HepG2 (cell line): ENCODE measurements around the gene IRS1. TPM values are rescaled to one million over a fixed set of nuclear protein-coding genes. Genes with fewer than 3 reads are reported as not detected.

Experiments
- ATAC-seq: fragments of 200-7000 bp; cut with Tn5 transposase; 3 replicates; pipeline ENCODE4 v1.9.1; 2020; ENCODE audit warnings: mild to moderate bottlenecking, moderate library complexity
- BruUV-seq: library from RNA; stranded (reverse); fragments of 400-500 nt; replicated peaks from 2 replicates; lab custom pipeline; 2021; lab: Mats Ljungman, UMichigan
- CTCF ChIA-PET: fragments of 300-600 bp; formaldehyde crosslinking; extraction: SDS; loops from one replicate; lab custom pipeline; 2021; ENCODE audit warnings: low total read pairs, inconsistent platforms, low intra/inter-chr PET ratio; lab: Yijun Ruan, JAX
- POLR2A ChIA-PET: fragments of 350-600 bp; sonication (Branson Sonifier 250); formaldehyde crosslinking; loops from one replicate; lab custom pipeline; 2020; ENCODE audit warnings: antibody characterized with exemption, inconsistent platforms; lab: Yijun Ruan, JAX
- DNase-seq: peaks from one replicate; pipeline ENCODE4 v3.0.0-alpha.2; 2015; ENCODE audit warnings: low spot score
- FAIRE-seq: peaks from 3 replicates; lab custom pipeline; 2011; peaks lifted over from hg19 to GRCh38; lab: Jason Lieb, UNC
- H2AFZ ChIP-seq: one replicate; pipeline ENCODE4 v1.6.1; 2011; ENCODE audit warnings: low read length, inconsistent platforms
- H3K27ac ChIP-seq: fragments of 300-600 bp; 3 replicates; pipeline ENCODE4 v1.8.0; 2011; ENCODE audit warnings: mixed run types, mild to moderate bottlenecking, mixed read lengths, low read length, inconsistent platforms; ENCODE audit not compliant: insufficient read depth; ENCODE audit errors: extremely low read length
- H3K27me3 ChIP-seq, 2 experiments: fragments of 200-600 bp in 1 of 2; 2 replicates in 1 of 2; 3 replicates in 1 of 2; pipeline versions ENCODE4 v1.6.0 to v1.8.0; 2011; ENCODE audit warnings: low read length in 2 of 2, mild to moderate bottlenecking in 2 of 2, moderate library complexity in 2 of 2, inconsistent platforms in 1 of 2; ENCODE audit not compliant: insufficient read depth in 2 of 2, control insufficient read depth in 1 of 2
- H3K36me3 ChIP-seq, 2 experiments: fragments of 200-600 bp in 1 of 2; replicated peaks in 1 of 2; 2 replicates in 1 of 2; 3 replicates in 1 of 2; pipeline versions ENCODE4 v1.5.1 to v1.8.0; 2011; ENCODE audit warnings: low read length in 2 of 2, inconsistent platforms in 1 of 2; ENCODE audit not compliant: insufficient read depth in 2 of 2, control insufficient read depth in 1 of 2
- H3K4me1 ChIP-seq: 2 replicates; pipeline ENCODE4 v1.5.1; 2012; ENCODE audit warnings: low read length, inconsistent platforms; ENCODE audit not compliant: insufficient read depth
- H3K4me2 ChIP-seq: 2 replicates; pipeline ENCODE4 v1.6.0; 2011; ENCODE audit warnings: low read depth, low read length, inconsistent platforms
- H3K4me3 ChIP-seq, 3 experiments: fragments of 200-600 bp in 1 of 3; sonication (generic), shearing (Covaris generic) in 1 of 3; replicated peaks in 1 of 3; 2 replicates each; pipeline ENCODE4 v1.5.1; 2011 to 2016; ENCODE audit warnings: low read length in 3 of 3, inconsistent platforms in 2 of 3, low read depth in 2 of 3, mild to moderate bottlenecking in 2 of 3, control low read depth in 1 of 3, mixed read lengths in 1 of 3; ENCODE audit not compliant: insufficient read depth in 1 of 3
- H3K79me2 ChIP-seq: one replicate; pipeline ENCODE4 v1.6.1; 2011; ENCODE audit warnings: low read length, inconsistent platforms; ENCODE audit not compliant: insufficient read depth
- H3K9ac ChIP-seq: 2 replicates; pipeline ENCODE4 v1.6.0; 2011; ENCODE audit warnings: mild to moderate bottlenecking, low read depth, low read length, inconsistent platforms; ENCODE audit not compliant: insufficient read depth
- H3K9me3 ChIP-seq: 2 replicates; pipeline ENCODE4 v1.5.1; 2012; ENCODE audit warnings: mild to moderate bottlenecking, low read length
- H4K20me1 ChIP-seq: 2 replicates; pipeline ENCODE4 v1.6.0; 2011; ENCODE audit warnings: inconsistent platforms, mild to moderate bottlenecking, low read length, moderate library complexity; ENCODE audit not compliant: insufficient read depth
- ETV6 ChIP-seq: sonication (generic); formaldehyde crosslinking; conservative IDR thresholded peaks from 2 replicates; pipeline ENCODE4 v1.4.0; 2020; ENCODE audit warnings: missing genetic modification reagents
- POLR2A ChIP-seq, 2 experiments: IDR thresholded peaks; 2 replicates each; pipeline ENCODE4 v1.6.1; 2011; ENCODE audit warnings: low read depth in 2 of 2, low read length in 2 of 2, mild to moderate bottlenecking in 1 of 2, moderate library complexity in 1 of 2; ENCODE audit not compliant: insufficient read depth in 1 of 2
- SMC3 ChIP-seq: IDR thresholded peaks from 2 replicates; pipeline ENCODE4 v1.6.1; 2011; ENCODE audit warnings: low read length, improper control_type of control experiment
- SOX13 ChIP-seq, 3 experiments: fragments of 450-650 bp in 1 of 3; sonication (generic) in 1 of 3; formaldehyde crosslinking in 1 of 3; IDR thresholded peaks in 2 of 3; conservative IDR thresholded peaks in 1 of 3; 2 replicates each; pipeline versions ENCODE4 v1.5.0 to v1.6.1; 2016 to 2020; ENCODE audit warnings: antibody characterized with exemption in 1 of 3, mild to moderate bottlenecking in 1 of 3, missing compliant biosample characterization in 1 of 3, missing genetic modification reagents in 1 of 3, moderate library complexity in 1 of 3
- ZNF367 ChIP-seq: sonication (generic); formaldehyde crosslinking; IDR thresholded peaks from 2 replicates; pipeline ENCODE4 v1.4.0; 2020; ENCODE audit warnings: missing genetic modification reagents, borderline replicate concordance
- ZNF605 ChIP-seq: sonication (generic); formaldehyde crosslinking; IDR thresholded peaks from 2 replicates; pipeline ENCODE4 v1.8.0; 2022; ENCODE audit warnings: mild to moderate bottlenecking, missing genetic modification reagents
- ZNF772 ChIP-seq: sonication (generic); formaldehyde crosslinking; IDR thresholded peaks from 2 replicates; pipeline ENCODE4 v1.5.0; 2020; ENCODE audit warnings: mild to moderate bottlenecking, missing genetic modification reagents
- WGBS: methylation state at CpG from one replicate; pipeline ENCODE4 v1.1.6; 2017; ENCODE audit warnings: low lambda C conversion rate; 5-methylcytosine and 5-hydroxymethylcytosine counted together
- in situ Hi-C: cut with HindIII; loops from 2 replicates; pipeline ENCODE4 v1.10.0; 2017; ENCODE audit warnings: low pct_unique_long_range_greater_than_20kb; ENCODE audit not compliant: extremely low pct_ligation_motif_present
- intact Hi-C: fragments of 100-400 bp; cut with micrococcal nuclease; formaldehyde crosslinking; loops from one replicate; pipeline ENCODE4 v1.10.0; 2022; ENCODE audit not compliant: unreplicated experiment
- polyA plus RNA-seq, 8 experiments: library from polyadenylated mRNA; depleted of rRNA in 3 of 8; stranded (reverse) in 7 of 8; unstranded in 1 of 8; fragments of >200 nt; fragmentation: Illumina TruSeq in 4 of 8; extraction: Trizol in 4 of 8; gene quantifications; 2 replicates each; pipeline versions ENCODE4 v1.2.1 to v1.2.3, GENCODE V29; 2011 to 2016; ENCODE audit warnings: low read depth in 4 of 8, missing spikeins in 1 of 8, mixed read lengths in 1 of 8; ENCODE audit not compliant: insufficient read depth in 1 of 8
- total RNA-seq, 5 experiments: library from RNA; depleted of rRNA; stranded (reverse); fragments of >200 nt; fragmentation: Illumina TruSeq; extraction: Trizol; gene quantifications; 2 replicates each; pipeline ENCODE4 v1.2.3, GENCODE V29; 2016; ENCODE audit warnings: low read depth in 1 of 5
- TF ChIP-seq, protein P1 (sequence below), 2 experiments: fragments of 450-650 bp in 1 of 2; sonication (generic) in 1 of 2; formaldehyde crosslinking; IDR thresholded peaks; 2 replicates each; pipeline versions ENCODE4 v1.5.0 to v1.8.0; 2020 to 2022; ENCODE audit warnings: mild to moderate bottlenecking in 1 of 2, missing genetic modification reagents in 1 of 2
- TF ChIP-seq, protein P2 (sequence below): sonication (generic); formaldehyde crosslinking; IDR thresholded peaks from 2 replicates; pipeline ENCODE4 v1.4.0; 2020; ENCODE audit warnings: mild to moderate bottlenecking, missing genetic modification reagents
- TF ChIP-seq, protein P3 (sequence below): sonication (generic); formaldehyde crosslinking; IDR thresholded peaks from 2 replicates; pipeline ENCODE4 v1.5.1; 2020; ENCODE audit warnings: missing genetic modification reagents, mild to moderate bottlenecking, borderline replicate concordance
- TF ChIP-seq, protein P4 (sequence below): sonication (generic); formaldehyde crosslinking; IDR thresholded peaks from 2 replicates; pipeline ENCODE4 v1.5.0; 2020; ENCODE audit warnings: missing genetic modification reagents

IRS1 gene
- total and polyA plus RNA-seq, 2 of the 13 experiments (the other 11 are each of a cell fraction or from before 2014, with no cell fraction given) = 8.7 to 9.0 TPM

DNA sequence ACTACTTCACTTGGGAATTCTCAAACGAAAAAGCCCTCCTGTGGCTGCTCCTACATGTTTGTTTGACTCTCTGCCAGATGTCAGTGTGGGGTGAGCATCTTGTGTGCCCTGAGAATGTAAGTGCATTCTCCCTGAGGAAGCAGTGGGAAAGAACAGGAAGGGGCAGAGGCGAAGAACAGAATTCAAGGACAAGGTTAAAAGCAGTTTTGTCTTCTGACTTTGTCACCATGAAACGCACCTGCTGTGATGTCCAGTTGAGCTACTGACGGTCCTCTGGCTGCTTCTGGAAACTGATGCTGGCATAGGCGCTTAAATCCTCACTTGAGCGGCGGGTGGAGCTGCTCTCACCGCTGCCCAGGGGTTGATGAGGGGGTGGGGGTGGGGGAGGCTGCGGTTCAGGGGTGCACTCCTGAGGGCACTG, 4.9 kb downstream of the IRS1 start:
- Histone ChIP-seq H3K4me3 (peak overlapping the region; percentile 46 to 56 (median 50)), H3K9me3 (no peaks in the 10 kb centered on the region), H2AFZ (no peak overlapping the region), H4K20me1 (no peaks in the 10 kb centered on the region), H3K27me3 (no peaks in the 10 kb centered on the region), H3K36me3 (peaks cover 0 to 6% of the 10 kb centered on the region in 2 experiments; a peak in 2 of 5 replicates), H3K79me2 (peaks cover 74% of the 10 kb centered on the region), H3K27ac (peak overlapping the region; percentile 45), H3K4me1 (peaks cover 81% of the 10 kb centered on the region), H3K4me2 (peak overlapping the region; percentile 77), H3K9ac (peak overlapping the region; percentile 61; the same call in 1 of the 2 replicates)
- ATAC-seq (no peak), FAIRE-seq (peak; percentile 26), DNase-seq (no peak)
- intact Hi-C loops (no loop called here), in situ Hi-C loops (loop anchor here (10.0 kb wide), 3 partner anchors 60 to 580 kb away; no protein-coding TSS in a partner anchor)
- peak in 1 of 2 experiments; percentile 12; a peak in 1 of 4 replicates for TF ChIP-seq POLR2A (IDR thresholded peaks at IDR 0.05; ENCODE audit: insufficient read depth in 1 of 2, low read depth in 2 of 2, low read length in 2 of 2)
- TF ChIP-seq, protein P1, sequence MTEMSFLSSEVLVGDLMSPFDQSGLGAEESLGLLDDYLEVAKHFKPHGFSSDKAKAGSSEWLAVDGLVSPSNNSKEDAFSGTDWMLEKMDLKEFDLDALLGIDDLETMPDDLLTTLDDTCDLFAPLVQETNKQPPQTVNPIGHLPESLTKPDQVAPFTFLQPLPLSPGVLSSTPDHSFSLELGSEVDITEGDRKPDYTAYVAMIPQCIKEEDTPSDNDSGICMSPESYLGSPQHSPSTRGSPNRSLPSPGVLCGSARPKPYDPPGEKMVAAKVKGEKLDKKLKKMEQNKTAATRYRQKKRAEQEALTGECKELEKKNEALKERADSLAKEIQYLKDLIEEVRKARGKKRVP (CRISPR knock-in tag; IDR thresholded peaks at IDR 0.05) = no peak
- no peak for TF ChIP-seq SMC3
- TF ChIP-seq, protein P2, sequence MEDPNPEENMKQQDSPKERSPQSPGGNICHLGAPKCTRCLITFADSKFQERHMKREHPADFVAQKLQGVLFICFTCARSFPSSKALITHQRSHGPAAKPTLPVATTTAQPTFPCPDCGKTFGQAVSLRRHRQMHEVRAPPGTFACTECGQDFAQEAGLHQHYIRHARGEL (CRISPR knock-in tag) = no peak
- TF ChIP-seq, protein P3, sequence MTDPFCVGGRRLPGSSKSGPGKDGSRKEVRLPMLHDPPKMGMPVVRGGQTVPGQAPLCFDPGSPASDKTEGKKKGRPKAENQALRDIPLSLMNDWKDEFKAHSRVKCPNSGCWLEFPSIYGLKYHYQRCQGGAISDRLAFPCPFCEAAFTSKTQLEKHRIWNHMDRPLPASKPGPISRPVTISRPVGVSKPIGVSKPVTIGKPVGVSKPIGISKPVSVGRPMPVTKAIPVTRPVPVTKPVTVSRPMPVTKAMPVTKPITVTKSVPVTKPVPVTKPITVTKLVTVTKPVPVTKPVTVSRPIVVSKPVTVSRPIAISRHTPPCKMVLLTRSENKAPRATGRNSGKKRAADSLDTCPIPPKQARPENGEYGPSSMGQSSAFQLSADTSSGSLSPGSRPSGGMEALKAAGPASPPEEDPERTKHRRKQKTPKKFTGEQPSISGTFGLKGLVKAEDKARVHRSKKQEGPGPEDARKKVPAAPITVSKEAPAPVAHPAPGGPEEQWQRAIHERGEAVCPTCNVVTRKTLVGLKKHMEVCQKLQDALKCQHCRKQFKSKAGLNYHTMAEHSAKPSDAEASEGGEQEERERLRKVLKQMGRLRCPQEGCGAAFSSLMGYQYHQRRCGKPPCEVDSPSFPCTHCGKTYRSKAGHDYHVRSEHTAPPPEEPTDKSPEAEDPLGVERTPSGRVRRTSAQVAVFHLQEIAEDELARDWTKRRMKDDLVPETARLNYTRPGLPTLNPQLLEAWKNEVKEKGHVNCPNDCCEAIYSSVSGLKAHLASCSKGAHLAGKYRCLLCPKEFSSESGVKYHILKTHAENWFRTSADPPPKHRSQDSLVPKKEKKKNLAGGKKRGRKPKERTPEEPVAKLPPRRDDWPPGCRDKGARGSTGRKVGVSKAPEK (CRISPR knock-in tag) = 0 out of 2 replicates have a peak, but pooled peaks have one; percentile 26
- TF ChIP-seq ZNF772 (CRISPR knock-in tag) = no peak
- TF ChIP-seq ZNF605 = 0 out of 2 replicates have a peak, but pooled peaks have one; percentile 26
- TF ChIP-seq SOX13 (IDR thresholded peaks at IDR 0.05) = no peak
- TF ChIP-seq SOX13 (CRISPR knock-in tag; conservative IDR thresholded peaks at IDR 0.05 in 1 of 2, IDR thresholded peaks at IDR 0.05 in 1 of 2) = peak in 1 of 2 experiments; percentile 4; a peak in 1 of 4 replicates
- no peak for TF ChIP-seq ETV6 (CRISPR knock-in tag)
- TF ChIP-seq, protein P4, sequence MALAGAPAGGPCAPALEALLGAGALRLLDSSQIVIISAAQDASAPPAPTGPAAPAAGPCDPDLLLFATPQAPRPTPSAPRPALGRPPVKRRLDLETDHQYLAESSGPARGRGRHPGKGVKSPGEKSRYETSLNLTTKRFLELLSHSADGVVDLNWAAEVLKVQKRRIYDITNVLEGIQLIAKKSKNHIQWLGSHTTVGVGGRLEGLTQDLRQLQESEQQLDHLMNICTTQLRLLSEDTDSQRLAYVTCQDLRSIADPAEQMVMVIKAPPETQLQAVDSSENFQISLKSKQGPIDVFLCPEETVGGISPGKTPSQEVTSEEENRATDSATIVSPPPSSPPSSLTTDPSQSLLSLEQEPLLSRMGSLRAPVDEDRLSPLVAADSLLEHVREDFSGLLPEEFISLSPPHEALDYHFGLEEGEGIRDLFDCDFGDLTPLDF (CRISPR knock-in tag) = 0 out of 2 replicates have a peak, but pooled peaks have one; percentile 28
- no peak for TF ChIP-seq ZNF367
- no TSS peak for BruUV-seq
- ChIA-PET CTCF (no interaction called here), POLR2A (interaction anchor here (0.6 to 2.0 kb wide), 7 partner anchors 10 to 1024 kb away, joined by 3 to 10 read pairs (median 3); no protein-coding TSS in a partner anchor)
- 51% methylated on average over 9 of the region's 9 CpGs for WGBS
